Neural cell (in vitro differentiated cells): Measurements from ENCODE around the gene ST6GAL1. TPM values are rescaled to one million over a fixed set of nuclear protein-coding genes. Genes with fewer than 3 reads are reported as not detected.

Experiments used
- H2AFZ ChIP-seq: fragments of 200-600, 300-800 bp; sonication (generic), shearing (Covaris generic); 2 replicates; pipeline ENCODE4 v1.6.0; 2014; ENCODE audit warnings: low read depth, mild to moderate bottlenecking, antibody characterized with exemption, low read length, moderate library complexity
- H3F3A ChIP-seq: fragments of 200-600 bp; shearing (Covaris generic); 2 replicates; pipeline ENCODE4 v1.6.1; 2016; ENCODE audit warnings: mild to moderate bottlenecking, moderate library complexity, mixed read lengths, antibody characterized with exemption, low read length; ENCODE audit not compliant: insufficient read depth, poor library complexity, severe bottlenecking
- H3K27ac ChIP-seq: fragments of 200-600, 300-800 bp; sonication (generic), shearing (Covaris generic); 2 replicates; pipeline ENCODE4 v1.5.1; 2014; ENCODE audit warnings: mild to moderate bottlenecking, low read length, moderate library complexity
- H3K27me3 ChIP-seq: fragments of 300-800, 200-600 bp; sonication (generic), shearing (Covaris generic); 2 replicates; pipeline ENCODE4 v1.6.0; 2014; ENCODE audit warnings: mild to moderate bottlenecking, low read depth, low read length, moderate library complexity; ENCODE audit not compliant: insufficient read depth
- H3K36me3 ChIP-seq: fragments of 300-800, 200-600 bp; sonication (generic), shearing (Covaris generic); 2 replicates; pipeline ENCODE4 v1.5.1; 2014; ENCODE audit warnings: mild to moderate bottlenecking, antibody characterized with exemption, low read length, moderate library complexity; ENCODE audit not compliant: insufficient read depth
- H3K4me2 ChIP-seq: fragments of 300-800, 200-600 bp; sonication (generic), shearing (Covaris generic); 2 replicates; pipeline ENCODE4 v1.6.0; 2014; ENCODE audit warnings: mild to moderate bottlenecking, low read length
- H3K4me3 ChIP-seq: fragments of 300-800, 200-600 bp; sonication (generic), shearing (Covaris generic); 2 replicates; pipeline ENCODE4 v1.5.1; 2014; ENCODE audit warnings: mild to moderate bottlenecking, low read length, moderate library complexity
- H3K79me2 ChIP-seq: fragments of 200-600 bp; shearing (Covaris generic); replicated peaks from 2 replicates; pipeline ENCODE4 v1.6.0; 2014; ENCODE audit warnings: mild to moderate bottlenecking, low read length, moderate library complexity; ENCODE audit not compliant: insufficient read depth
- H3K9ac ChIP-seq: fragments of 300-800, 200-600 bp; sonication (generic), shearing (Covaris generic); 2 replicates; pipeline ENCODE4 v1.6.1; 2016; ENCODE audit warnings: mild to moderate bottlenecking, low read length, mixed read lengths
- H3K9me2 ChIP-seq: fragments of 200-600 bp; shearing (Covaris generic); 2 replicates; pipeline ENCODE4 v1.6.1; 2016; ENCODE audit warnings: mild to moderate bottlenecking, low read length, mixed read lengths; ENCODE audit not compliant: insufficient read depth
- H3K9me3 ChIP-seq: fragments of 200-600, 300-800 bp; sonication (generic), shearing (Covaris generic); 2 replicates; pipeline ENCODE4 v1.6.1; 2016; ENCODE audit warnings: mild to moderate bottlenecking, mixed run types, low read length, moderate library complexity, mixed read lengths
- H4K20me1 ChIP-seq: fragments of 200-600 bp; shearing (Covaris generic); 2 replicates; pipeline ENCODE4 v1.6.1; 2016; ENCODE audit warnings: mild to moderate bottlenecking, mixed run types; ENCODE audit not compliant: insufficient read depth
- CTCF ChIP-seq: fragments of 450-650 bp; IDR thresholded peaks from 2 replicates; pipeline ENCODE4 v1.5.1; 2014; ENCODE audit warnings: antibody characterized with exemption, mild to moderate bottlenecking, moderate library complexity; ENCODE audit not compliant: poor library complexity, severe bottlenecking
- EP300 ChIP-seq: fragments of 450-650 bp; conservative IDR thresholded peaks from 2 replicates; pipeline ENCODE4 v1.6.1; 2014; ENCODE audit warnings: antibody characterized with exemption, mild to moderate bottlenecking, moderate library complexity; ENCODE audit not compliant: poor library complexity, severe bottlenecking
- EZH2 ChIP-seq: fragments of 200-600, 300-800 bp; shearing (Covaris generic), sonication (generic); IDR thresholded peaks from 2 replicates; pipeline ENCODE4 v1.6.1; 2014; ENCODE audit warnings: antibody characterized with exemption, low read length, borderline replicate concordance, mild to moderate bottlenecking; ENCODE audit not compliant: insufficient read depth, poor library complexity, severe bottlenecking
- MXI1 ChIP-seq: fragments of 450-650 bp; conservative IDR thresholded peaks from 2 replicates; pipeline ENCODE4 v1.6.1; 2014; ENCODE audit warnings: antibody characterized with exemption, mild to moderate bottlenecking; ENCODE audit not compliant: poor library complexity, severe bottlenecking
- POLR2AphosphoS5 ChIP-seq: IDR thresholded peaks from 2 replicates; pipeline ENCODE4 v1.6.1; 2012
- RAD21 ChIP-seq: fragments of 450-650 bp; conservative IDR thresholded peaks from 2 replicates; pipeline ENCODE4 v1.6.1; 2014; ENCODE audit warnings: antibody characterized with exemption, mild to moderate bottlenecking, moderate library complexity
- REST ChIP-seq: IDR thresholded peaks from 2 replicates; pipeline ENCODE4 v1.6.1; 2012; ENCODE audit warnings: borderline replicate concordance
- SMC3 ChIP-seq: fragments of 450-650 bp; conservative IDR thresholded peaks from 2 replicates; pipeline ENCODE4 v1.6.1; 2014; ENCODE audit warnings: antibody characterized with exemption, mild to moderate bottlenecking, moderate library complexity; ENCODE audit not compliant: poor library complexity
- TAF1 ChIP-seq: IDR thresholded peaks from 2 replicates; pipeline ENCODE4 v1.6.1; 2012; ENCODE audit warnings: low read depth
- polyA plus RNA-seq: library from polyadenylated mRNA; depleted of rRNA; stranded (reverse); fragments of >200 nt; gene quantifications from 2 replicates; pipeline ENCODE4 v1.2.3, GENCODE V29; 2014

Gene ST6GAL1
- polyA plus RNA-seq, 1 donor from 2014 or later: 17.6 TPM

DNA sequence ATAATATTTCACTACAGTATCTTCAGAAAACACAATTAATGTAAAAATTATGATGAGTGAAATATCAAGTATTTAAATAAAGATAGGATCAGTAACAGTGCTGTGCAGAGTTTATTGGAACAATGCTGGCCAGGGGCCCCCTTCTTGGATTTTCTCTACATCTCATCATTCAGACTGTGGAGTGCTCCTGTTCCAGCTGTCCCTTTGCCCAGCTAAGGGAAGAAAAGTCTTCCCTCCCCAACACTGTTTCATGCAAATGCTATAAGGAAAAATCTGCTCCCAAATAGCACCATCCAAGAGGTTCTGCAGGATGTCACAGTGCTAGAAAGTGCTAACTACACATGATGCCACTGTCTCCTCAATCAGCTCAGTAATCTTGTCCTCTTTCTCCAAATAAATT is 144.5 kb downstream of the ST6GAL1 start:
- H2AFZ ChIP-seq: no peak overlapping the region
- TF ChIP-seq REST (no peak), EP300 (no peak), SMC3 (no peak), CTCF (no peak), POLR2AphosphoS5 (no peak), EZH2 (no peak), TAF1 (no peak), MXI1 (no peak), RAD21 (no peak)
- H3K27ac ChIP-seq: no peak overlapping the region

GRCh38 chr3:187076297-187076696 is 146.0 kb downstream of the ST6GAL1 start:
- no peak overlapping the region for H3K4me2 ChIP-seq
- H3K27me3 ChIP-seq: no peaks in the 10 kb centered on the region
- H3K9ac ChIP-seq: no peak overlapping the region
- H3K4me3 ChIP-seq: no peak overlapping the region
- no peaks in the 10 kb centered on the region for H3F3A ChIP-seq
- H4K20me1 ChIP-seq: no peaks in the 10 kb centered on the region
- no peaks in the 10 kb centered on the region for H3K79me2 ChIP-seq
- no peaks in the 10 kb centered on the region for H3K9me2 ChIP-seq
- TF ChIP-seq EP300: no peak
- H2AFZ ChIP-seq: no peak overlapping the region
- no peaks in the 10 kb centered on the region for H3K9me3 ChIP-seq
- no peaks in the 10 kb centered on the region for H3K36me3 ChIP-seq
- H3K27ac ChIP-seq: no peak overlapping the region

More for the DNA sequence above, 144.5 kb downstream of the ST6GAL1 start:
- no peaks in the 10 kb centered on the region for H3K79me2 ChIP-seq
- H3K4me3 ChIP-seq: no peak overlapping the region
- H3F3A ChIP-seq: no peaks in the 10 kb centered on the region
- H4K20me1 ChIP-seq: no peaks in the 10 kb centered on the region
- no peaks in the 10 kb centered on the region for H3K9me2 ChIP-seq
- no peaks in the 10 kb centered on the region for H3K9me3 ChIP-seq
- H3K9ac ChIP-seq: no peak overlapping the region
- H3K36me3 ChIP-seq: no peaks in the 10 kb centered on the region
- no peak overlapping the region for H3K4me2 ChIP-seq
- no peaks in the 10 kb centered on the region for H3K27me3 ChIP-seq

DNA sequence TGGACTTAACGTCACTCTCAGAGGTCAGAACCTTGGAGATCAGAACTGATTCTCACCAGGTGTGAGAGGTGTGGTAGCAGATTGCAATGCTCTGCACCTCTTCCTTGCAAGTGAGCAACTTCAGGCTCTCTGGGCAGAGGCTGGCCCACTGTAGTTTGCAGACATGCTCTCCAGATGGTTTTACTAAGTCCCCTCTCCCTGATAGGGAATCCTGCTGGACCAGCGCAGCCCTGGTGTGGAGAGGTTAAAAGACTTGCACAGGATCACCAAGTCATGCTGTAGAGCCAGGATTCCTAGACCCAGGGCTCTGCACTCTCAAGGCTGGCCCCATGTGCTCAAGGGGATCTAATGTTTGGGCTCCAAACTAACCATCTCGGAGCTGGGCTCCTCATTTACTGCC is 146.8 kb downstream of the ST6GAL1 start:
- no peak overlapping the region for H3K4me2 ChIP-seq
- H3K4me3 ChIP-seq: no peak overlapping the region
- H3K9me3 ChIP-seq: no peaks in the 10 kb centered on the region
- H3K27ac ChIP-seq: no peak overlapping the region
- H3K79me2 ChIP-seq: no peaks in the 10 kb centered on the region
- H3K27me3 ChIP-seq: no peaks in the 10 kb centered on the region
- no peaks in the 10 kb centered on the region for H3K9me2 ChIP-seq
- no peak for TF ChIP-seq CTCF
- no peak for TF ChIP-seq MXI1
- TF ChIP-seq REST: no peak
- TF ChIP-seq EZH2: no peak
- TF ChIP-seq EP300: no peak
- no peak for TF ChIP-seq POLR2AphosphoS5
- TF ChIP-seq SMC3: no peak
- no peak for TF ChIP-seq RAD21
- TF ChIP-seq TAF1: no peak
- no peaks in the 10 kb centered on the region for H4K20me1 ChIP-seq
- H3K9ac ChIP-seq: no peak overlapping the region
- no peak overlapping the region for H2AFZ ChIP-seq
- no peaks in the 10 kb centered on the region for H3K36me3 ChIP-seq
- no peaks in the 10 kb centered on the region for H3F3A ChIP-seq
